Panc1 (cell line): ENCODE measurements around the gene HNRNPD. TPM values are rescaled to one million over a fixed set of nuclear protein-coding genes. Genes with fewer than 3 reads are reported as not detected.

Source experiments
- ATAC-seq: fragments of 200-7000 bp; cut with Tn5 transposase; 2 replicates; pipeline ENCODE4 v1.9.1; 2020; ENCODE audit warnings: mild to moderate bottlenecking, moderate library complexity
- BruUV-seq: library from RNA; stranded (reverse); fragments of 400-500 nt; replicated peaks from 2 replicates; lab custom pipeline; 2021; lab: Mats Ljungman, UMichigan
- CTCF ChIA-PET: fragments of 300-600 bp; sonication (Branson Sonifier 250); formaldehyde crosslinking; loops from one replicate; lab custom pipeline; 2022; ENCODE audit warnings: antibody characterized with exemption; lab: Charles Lee
- POLR2A ChIA-PET: fragments of 300-600 bp; sonication (Branson Sonifier 250); formaldehyde crosslinking; loops from one replicate; lab custom pipeline; 2022; ENCODE audit warnings: antibody characterized with exemption; lab: Charles Lee
- DNase-seq: peaks from one replicate; pipeline ENCODE4 v3.0.0-alpha.2; 2010; ENCODE audit warnings: low read depth, low spot score
- H3K27ac ChIP-seq: 2 replicates; pipeline ENCODE4 v1.5.1; 2011; ENCODE audit warnings: mild to moderate bottlenecking, low read length, inconsistent platforms
- H3K27me3 ChIP-seq: fragments of 200-500 bp; sonication (Bioruptor generic); 2 replicates; pipeline ENCODE4 v1.6.0; 2014; ENCODE audit warnings: low read length, inconsistent platforms; ENCODE audit not compliant: control insufficient read depth, insufficient read depth
- H3K36me3 ChIP-seq: fragments of 200-500 bp; sonication (Bioruptor generic); 2 replicates; pipeline ENCODE4 v1.5.1; 2014; ENCODE audit warnings: inconsistent platforms, mild to moderate bottlenecking, low read length, moderate library complexity; ENCODE audit not compliant: control insufficient read depth, insufficient read depth
- H3K4me1 ChIP-seq: 2 replicates; pipeline ENCODE4 v1.5.1; 2011; ENCODE audit warnings: inconsistent platforms, mild to moderate bottlenecking, low read length, moderate library complexity; ENCODE audit not compliant: control insufficient read depth, insufficient read depth
- H3K4me3 ChIP-seq, 2 experiments: 2 replicates each; pipeline ENCODE4 v1.5.1; 2011 to 2012; ENCODE audit warnings: low read depth in 2 of 2, low read length in 2 of 2, mild to moderate bottlenecking in 2 of 2, inconsistent platforms in 1 of 2, moderate library complexity in 1 of 2
- H3K9me3 ChIP-seq: fragments of 200-500 bp; sonication (Bioruptor generic); 2 replicates; pipeline ENCODE4 v1.5.1; 2014; ENCODE audit warnings: low read depth, mild to moderate bottlenecking, inconsistent platforms, low read length, moderate library complexity; ENCODE audit not compliant: control insufficient read depth, insufficient read depth
- CTCF ChIP-seq: fragments of 450-650 bp; IDR thresholded peaks from 2 replicates; pipeline ENCODE4 v1.5.1; 2017; ENCODE audit warnings: mild to moderate bottlenecking
- POLR2AphosphoS5 ChIP-seq: IDR thresholded peaks from 2 replicates; pipeline ENCODE4 v1.6.1; 2012; ENCODE audit warnings: mild to moderate bottlenecking, low read depth, low read length, moderate library complexity
- REST ChIP-seq, 2 experiments: IDR thresholded peaks; 2 replicates each; pipeline ENCODE4 v1.6.1; 2011 to 2012; ENCODE audit warnings: low read depth in 2 of 2, control low read depth in 1 of 2, low read length in 1 of 2, mild to moderate bottlenecking in 1 of 2, moderate library complexity in 1 of 2; ENCODE audit not compliant: insufficient read depth in 1 of 2
- SIN3A ChIP-seq: IDR thresholded peaks from 2 replicates; pipeline ENCODE4 v1.6.1; 2012; ENCODE audit warnings: low read depth, mild to moderate bottlenecking, low read length, moderate library complexity, borderline replicate concordance; ENCODE audit not compliant: insufficient read depth
- TCF7L2 ChIP-seq: IDR thresholded peaks from 2 replicates; pipeline ENCODE4 v1.6.1; 2011; ENCODE audit warnings: mild to moderate bottlenecking, low read depth, low read length, inconsistent platforms
- in situ Hi-C: cut with HindIII; loops from 2 replicates; pipeline ENCODE4 v1.10.0; 2016; ENCODE audit warnings: low sequenced_read_pairs, low pct_unique_long_range_greater_than_20kb
- intact Hi-C: fragments of 100-400 bp; cut with micrococcal nuclease; formaldehyde crosslinking; loops from one replicate; pipeline ENCODE4 v1.10.0; 2022; ENCODE audit not compliant: unreplicated experiment
- total RNA-seq: library from RNA; stranded (reverse); gene quantifications from one replicate; pipeline ENCODE4 v1.2.1, GENCODE V29; 2021; ENCODE audit not compliant: unreplicated experiment

HNRNPD gene
- total RNA-seq, 1 experiment from 2014 or later, result 170 TPM

GRCh38 chr4:82380831-82381230, 7.0 kb upstream of the HNRNPD start:
- in situ Hi-C loops, result no loop called here
- no peak overlapping the region for H3K4me3 ChIP-seq
- H3K9me3 ChIP-seq, result peaks cover 3% of the 10 kb centered on the region; the same call in 1 of the 2 replicates
- peaks cover 3% of the 10 kb centered on the region; the same call in 1 of the 2 replicates for H3K4me1 ChIP-seq
- ATAC-seq (no peak), DNase-seq (no peak)
- no peaks in the 10 kb centered on the region for H3K27me3 ChIP-seq
- TF ChIP-seq POLR2AphosphoS5 (no peak), TCF7L2 (no peak), CTCF (no peak), REST (IDR thresholded peaks at IDR 0.05; ENCODE audit: insufficient read depth in 1 of 2, low read depth in 2 of 2, low read length in 1 of 2) (no peak), SIN3A (no peak)
- H3K36me3 ChIP-seq, result no peaks in the 10 kb centered on the region
- H3K27ac ChIP-seq, result no peak overlapping the region
- intact Hi-C loops, result no loop called here
- POLR2A ChIA-PET, result no interaction called here
- no TSS peak for BruUV-seq
- CTCF ChIA-PET, result no interaction called here

GRCh38 chr4:82380344-82380743, 6.6 kb upstream of the HNRNPD start:
- Histone ChIP-seq H3K27me3 (no peaks in the 10 kb centered on the region), H3K4me3 (no peak overlapping the region), H3K9me3 (no peaks in the 10 kb centered on the region), H3K4me1 (peaks cover 3% of the 10 kb centered on the region; the same call in 1 of the 2 replicates), H3K27ac (no peak overlapping the region), H3K36me3 (no peaks in the 10 kb centered on the region)
- TF ChIP-seq POLR2AphosphoS5 (no peak), TCF7L2 (no peak), CTCF (no peak), REST (IDR thresholded peaks at IDR 0.05; ENCODE audit: insufficient read depth in 1 of 2, low read depth in 2 of 2, low read length in 1 of 2) (no peak), SIN3A (no peak)
- POLR2A ChIA-PET, result no interaction called here
- intact Hi-C loops, result no loop called here
- CTCF ChIA-PET, result no interaction called here
- DNase-seq (no peak), ATAC-seq (no peak)
- no TSS peak for BruUV-seq
- in situ Hi-C loops, result no loop called here
